Esophagus squamous epithelium (tissue), 4 donors: ENCODE data around the gene ABCC5.

Experiments used
- POLR2A ChIP-seq, 4 donors: fragments of 450-650 bp; IDR thresholded peaks; one replicate each; pipeline ENCODE4 v1.6.1; 2017; ENCODE audit warnings: antibody characterized with exemption in 4 of 4, mild to moderate bottlenecking in 4 of 4, moderate library complexity in 3 of 4
- TF ChIP-seq, protein P1 (sequence below), 6 experiments: fragments of 450-650 bp in 4 of 6; fragments of 200-600 bp in 2 of 6; sonication (generic) in 2 of 6; IDR thresholded peaks; one replicate each; pipeline ENCODE4 v1.5.1; 2016 to 2019; ENCODE audit warnings: antibody characterized with exemption in 6 of 6, mild to moderate bottlenecking in 4 of 6, moderate library complexity in 4 of 6

DNA sequence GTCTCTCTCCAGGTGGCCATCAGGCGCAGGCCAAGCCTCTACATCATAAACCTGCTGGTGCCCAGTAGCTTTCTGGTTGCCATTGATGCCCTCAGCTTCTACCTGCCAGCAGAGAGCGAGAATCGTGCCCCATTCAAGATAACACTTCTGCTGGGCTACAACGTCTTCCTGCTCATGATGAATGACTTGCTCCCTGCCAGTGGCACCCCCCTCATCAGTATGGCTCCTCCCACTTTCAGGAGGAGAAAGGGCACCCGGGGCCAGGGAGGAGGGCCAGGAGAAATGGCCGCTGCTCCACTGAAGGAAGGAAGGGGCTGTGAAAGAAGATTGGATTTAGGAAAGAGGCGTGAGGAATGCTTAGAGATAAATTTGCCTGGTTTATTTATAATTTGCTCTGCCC, 41.7 kb upstream of the ABCC5 start:
- TF ChIP-seq, protein P1, sequence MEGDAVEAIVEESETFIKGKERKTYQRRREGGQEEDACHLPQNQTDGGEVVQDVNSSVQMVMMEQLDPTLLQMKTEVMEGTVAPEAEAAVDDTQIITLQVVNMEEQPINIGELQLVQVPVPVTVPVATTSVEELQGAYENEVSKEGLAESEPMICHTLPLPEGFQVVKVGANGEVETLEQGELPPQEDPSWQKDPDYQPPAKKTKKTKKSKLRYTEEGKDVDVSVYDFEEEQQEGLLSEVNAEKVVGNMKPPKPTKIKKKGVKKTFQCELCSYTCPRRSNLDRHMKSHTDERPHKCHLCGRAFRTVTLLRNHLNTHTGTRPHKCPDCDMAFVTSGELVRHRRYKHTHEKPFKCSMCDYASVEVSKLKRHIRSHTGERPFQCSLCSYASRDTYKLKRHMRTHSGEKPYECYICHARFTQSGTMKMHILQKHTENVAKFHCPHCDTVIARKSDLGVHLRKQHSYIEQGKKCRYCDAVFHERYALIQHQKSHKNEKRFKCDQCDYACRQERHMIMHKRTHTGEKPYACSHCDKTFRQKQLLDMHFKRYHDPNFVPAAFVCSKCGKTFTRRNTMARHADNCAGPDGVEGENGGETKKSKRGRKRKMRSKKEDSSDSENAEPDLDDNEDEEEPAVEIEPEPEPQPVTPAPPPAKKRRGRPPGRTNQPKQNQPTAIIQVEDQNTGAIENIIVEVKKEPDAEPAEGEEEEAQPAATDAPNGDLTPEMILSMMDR (IDR thresholded peaks at IDR 0.05) = no peak
- no peak for TF ChIP-seq POLR2A (IDR thresholded peaks at IDR 0.05)
